Thoracic aorta (tissue), 2 donors: ENCODE measurements around the gene HOXD13. TPM values are rescaled to one million over a fixed set of nuclear protein-coding genes. Genes with fewer than 3 reads are reported as not detected.
A peak's percentile ranks its signal among the peaks of the same experiment; 100 is the strongest.

Experiments used
- ATAC-seq: fragments of 150-250 bp; one replicate; pipeline ENCODE4 v1.8.0; 2017; ENCODE audit warnings: low read depth; ENCODE audit not compliant: insufficient number of reproducible peaks, low FRiP score
- DNase-seq: peaks from one replicate; pipeline ENCODE4 v3.0.0-alpha.2; 2020; ENCODE audit warnings: low spot score
- H3K27ac ChIP-seq, 2 donors: fragments of 200-600 bp; sonication (generic); 1 replicate in 1 of 2; 2 replicates in 1 of 2; pipeline ENCODE4 v1.5.1; 2016; ENCODE audit warnings: mild to moderate bottlenecking in 2 of 2, moderate library complexity in 2 of 2
- H3K27me3 ChIP-seq: fragments of 200-600 bp; sonication (generic); replicated peaks from 2 replicates; pipeline ENCODE4 v1.6.0; 2016; ENCODE audit warnings: mild to moderate bottlenecking; ENCODE audit not compliant: insufficient read depth
- H3K36me3 ChIP-seq: fragments of 200-600 bp; sonication (generic); one replicate; pipeline ENCODE4 v1.5.1; 2016
- H3K4me1 ChIP-seq, 2 donors: fragments of 200-600 bp; sonication (generic); 1 replicate in 1 of 2; 2 replicates in 1 of 2; pipeline versions ENCODE4 v1.5.1 to v1.6.0; 2016; ENCODE audit warnings: low read depth in 2 of 2, mild to moderate bottlenecking in 1 of 2; ENCODE audit not compliant: control insufficient read depth in 1 of 2
- H3K4me3 ChIP-seq: fragments of 200-600 bp; sonication (generic); 2 replicates; pipeline ENCODE4 v1.5.1; 2016; ENCODE audit warnings: mild to moderate bottlenecking
- H3K9me3 ChIP-seq: fragments of 200-600 bp; sonication (generic); 2 replicates; pipeline ENCODE4 v1.5.1; 2016
- CTCF ChIP-seq: fragments of 200-600 bp; sonication (generic); IDR thresholded peaks from one replicate; pipeline ENCODE4 v1.5.1; 2019; ENCODE audit warnings: antibody characterized with exemption
- total RNA-seq, 2 donors: library from RNA; depleted of rRNA; stranded (reverse); fragments of >200 nt; gene quantifications; one replicate each; pipeline versions ENCODE4 v1.1.0 to v1.2.3, GENCODE V29; 2016

The HOXD13 gene
- not detected for total RNA-seq

- Histone ChIP-seq H3K27me3 (peaks cover 63% of the 10 kb centered on the region), H3K4me1 (peaks cover 8 to 32% of the 10 kb centered on the region in 2 donors), H3K36me3 (no peaks in the 10 kb centered on the region), H3K4me3 (peak within 1 kb of the TSS; percentile 52), H3K27ac (no peak within 1 kb of the TSS), H3K9me3 (no peaks in the 10 kb centered on the region)
- DNase-seq (no peak), ATAC-seq (no peak)
- no peak for TF ChIP-seq CTCF
Measured at GRCh38 chr2:176092270-176093144, at the start of gene HOXD13. Gene HOXD13, plus strand, starts transcription at chr2:176092721. Its CDS starts 170 bp downstream, at chr2:176092891.

GRCh38 chr2:176056406-176056805 lies 36.1 kb upstream of the HOXD13 start:
- no peak overlapping the region for H3K27ac ChIP-seq

GRCh38 chr2:176063958-176064357 lies 28.6 kb upstream of the HOXD13 start:
- Histone ChIP-seq H3K4me3 (no peak overlapping the region), H3K36me3 (no peaks in the 10 kb centered on the region), H3K9me3 (no peaks in the 10 kb centered on the region), H3K27me3 (peaks cover 16% of the 10 kb centered on the region), H3K4me1 (peaks cover 14 to 22% of the 10 kb centered on the region in 2 donors), H3K27ac (no peak overlapping the region)
- ATAC-seq (no peak), DNase-seq (no peak)
- no peak for TF ChIP-seq CTCF

More at GRCh38 chr2:176056406-176056805, 36.1 kb upstream of the HOXD13 start:
- H3K4me1 ChIP-seq = no peaks in the 10 kb centered on the region
- H3K27me3 ChIP-seq = no peaks in the 10 kb centered on the region
- H3K9me3 ChIP-seq = no peaks in the 10 kb centered on the region
- ATAC-seq = no peak
- no peaks in the 10 kb centered on the region for H3K36me3 ChIP-seq
- DNase-seq = no peak
- no peak for TF ChIP-seq CTCF
- H3K4me3 ChIP-seq = no peak overlapping the region

GRCh38 chr2:176066645-176067588 lies 25.6 kb upstream of the HOXD13 start:
- peaks cover 20% of the 10 kb centered on the region for H3K27me3 ChIP-seq
- H3K4me3 ChIP-seq = peak overlapping the region; percentile 59
- H3K4me1 ChIP-seq = peaks cover 14 to 22% of the 10 kb centered on the region in 2 donors
- no peak for TF ChIP-seq CTCF
- no peak for ATAC-seq
- H3K27ac ChIP-seq = no peak overlapping the region
- H3K36me3 ChIP-seq = no peaks in the 10 kb centered on the region
- H3K9me3 ChIP-seq = no peaks in the 10 kb centered on the region
- no peak for DNase-seq
